GM12878 (cell line): Measurements from ENCODE around the gene JKAMP. TPM values are rescaled to one million over a fixed set of nuclear protein-coding genes. Genes with fewer than 3 reads are reported as not detected.
A peak's percentile ranks its signal among the peaks of the same experiment; 100 is the strongest.

Experiments used
- BHLHE40 ChIP-seq, 2 experiments: fragments of 450-650 bp in 1 of 2; IDR thresholded peaks; 2 replicates each; pipeline ENCODE4 v1.6.1; 2011 to 2017; ENCODE audit warnings: low read depth in 2 of 2, borderline replicate concordance in 1 of 2, improper control_type of control experiment in 1 of 2, low read length in 1 of 2, mild to moderate bottlenecking in 1 of 2
- CREM ChIP-seq: IDR thresholded peaks from 2 replicates; pipeline ENCODE4 v1.6.1; 2014; ENCODE audit warnings: antibody characterized with exemption, low read depth
- DPF2 ChIP-seq: fragments of 450-650 bp; IDR thresholded peaks from 2 replicates; pipeline ENCODE4 v1.6.1; 2017; ENCODE audit warnings: mild to moderate bottlenecking
- EZH2 ChIP-seq: IDR thresholded peaks from 2 replicates; pipeline ENCODE4 v1.6.1; 2012; ENCODE audit warnings: low read depth, mild to moderate bottlenecking, control low read depth, inconsistent platforms, low read length, borderline replicate concordance; ENCODE audit not compliant: control insufficient read depth
- FOS ChIP-seq: IDR thresholded peaks from 3 replicates; pipeline ENCODE4 v1.6.1; 2011; ENCODE audit warnings: borderline replicate concordance; ENCODE audit not compliant: insufficient read length; ENCODE audit errors: extremely low read depth
- HCFC1 ChIP-seq: fragments of 150-350 bp; IDR thresholded peaks from 2 replicates; pipeline ENCODE4 v1.6.1; 2014; ENCODE audit warnings: low read length
- IKZF2 ChIP-seq, 2 experiments: fragments of 450-650 bp; IDR thresholded peaks; 2 replicates each; pipeline ENCODE4 v1.6.1; 2017; ENCODE audit warnings: mild to moderate bottlenecking in 2 of 2, moderate library complexity in 2 of 2
- NFIC ChIP-seq: IDR thresholded peaks from 2 replicates; pipeline ENCODE4 v1.6.1; 2012; ENCODE audit warnings: low read depth, mild to moderate bottlenecking, inconsistent platforms, low read length, moderate library complexity
- NR2C1 ChIP-seq: fragments of 450-650 bp; IDR thresholded peaks from 2 replicates; pipeline ENCODE4 v1.6.1; 2017; ENCODE audit warnings: antibody characterized with exemption, mild to moderate bottlenecking, moderate library complexity
- NR2C2 ChIP-seq: IDR thresholded peaks from 2 replicates; pipeline ENCODE4 v1.6.1; 2011; ENCODE audit warnings: borderline replicate concordance, low read depth; ENCODE audit not compliant: control insufficient read depth, insufficient read length
- POLR2A ChIP-seq: IDR thresholded peaks from 2 replicates; pipeline ENCODE4 v1.6.1; 2011; ENCODE audit warnings: low read depth, mild to moderate bottlenecking, low read length
- POLR2AphosphoS2 ChIP-seq: IDR thresholded peaks from 2 replicates; pipeline ENCODE4 v1.6.1; 2011; ENCODE audit warnings: low read depth, mild to moderate bottlenecking, low read length, improper control_type of control experiment, moderate library complexity
- RBBP5 ChIP-seq: fragments of 200-600 bp; sonication (generic); conservative IDR thresholded peaks from 2 replicates; pipeline ENCODE4 v1.6.1; 2016
- RFX5 ChIP-seq: IDR thresholded peaks from 2 replicates; pipeline ENCODE4 v1.6.1; 2011; ENCODE audit warnings: low read depth, low read length, improper control_type of control experiment
- SIN3A ChIP-seq: IDR thresholded peaks from 2 replicates; pipeline ENCODE4 v1.6.1; 2012; ENCODE audit warnings: low read depth, low read length, improper control_type of control experiment
- SUPT20H ChIP-seq: IDR thresholded peaks from 2 replicates; pipeline ENCODE4 v1.6.1; 2011; ENCODE audit warnings: low read depth, mild to moderate bottlenecking, low read length, moderate library complexity, borderline replicate concordance; ENCODE audit not compliant: control insufficient read depth
- TCF7 ChIP-seq: IDR thresholded peaks from 2 replicates; pipeline ENCODE4 v1.6.1; 2014; ENCODE audit warnings: antibody characterized with exemption, borderline replicate concordance
- ZBTB4 ChIP-seq: fragments of 450-650 bp; formaldehyde crosslinking; IDR thresholded peaks from 2 replicates; pipeline ENCODE4 v1.4.0; 2022; ENCODE audit warnings: mild to moderate bottlenecking, moderate library complexity
- ZNF384 ChIP-seq: IDR thresholded peaks from 2 replicates; pipeline ENCODE4 v1.6.1; 2012; ENCODE audit warnings: low read depth, mild to moderate bottlenecking, low read length, improper control_type of control experiment, borderline replicate concordance
- polyA plus RNA-seq, 11 experiments: library from polyadenylated mRNA; depleted of rRNA in 4 of 11; unstranded in 6 of 11; stranded (reverse) in 5 of 11; fragments of >200 nt; fragmentation: Nextera tagmentation in 4 of 11; fragmentation: Illumina TruSeq in 1 of 11; extraction: Ambion mirVana in 4 of 11; extraction: Trizol in 1 of 11; gene quantifications; 1 replicate in 1 of 11; 2 replicates in 10 of 11; pipeline versions ENCODE4 v1.2.1 to v1.2.3, GENCODE V29; 2011 to 2016; ENCODE audit warnings: inconsistent platforms in 2 of 11, missing spikeins in 2 of 11, low read depth in 1 of 11
- total RNA-seq, 4 experiments: library from RNA; depleted of rRNA in 3 of 4; stranded (reverse); fragments of >200 nt in 3 of 4; fragmentation: Illumina TruSeq in 1 of 4; extraction: Trizol in 1 of 4; gene quantifications; 2 replicates each; pipeline versions ENCODE4 v1.2.1 to v1.2.3, GENCODE V29; 2013 to 2021
- TF ChIP-seq, protein P1 (sequence below): fragments of 450-650 bp; IDR thresholded peaks from 2 replicates; pipeline ENCODE4 v1.6.1; 2017; ENCODE audit warnings: borderline replicate concordance
- TF ChIP-seq, protein P2 (sequence below): IDR thresholded peaks from 2 replicates; pipeline ENCODE4 v1.6.1; 2011; ENCODE audit warnings: low read depth, low read length, improper control_type of control experiment, borderline replicate concordance
- TF ChIP-seq, protein P3 (sequence below): fragments of 450-650 bp; IDR thresholded peaks from 2 replicates; pipeline ENCODE4 v1.6.1; 2014; ENCODE audit warnings: mild to moderate bottlenecking

Gene JKAMP
- total and polyA plus RNA-seq, 10 of the 15 experiments (the other 5 are each of a cell fraction or from before 2014, with no cell fraction given): 18.2 to 129 (median 46.6) TPM

DNA sequence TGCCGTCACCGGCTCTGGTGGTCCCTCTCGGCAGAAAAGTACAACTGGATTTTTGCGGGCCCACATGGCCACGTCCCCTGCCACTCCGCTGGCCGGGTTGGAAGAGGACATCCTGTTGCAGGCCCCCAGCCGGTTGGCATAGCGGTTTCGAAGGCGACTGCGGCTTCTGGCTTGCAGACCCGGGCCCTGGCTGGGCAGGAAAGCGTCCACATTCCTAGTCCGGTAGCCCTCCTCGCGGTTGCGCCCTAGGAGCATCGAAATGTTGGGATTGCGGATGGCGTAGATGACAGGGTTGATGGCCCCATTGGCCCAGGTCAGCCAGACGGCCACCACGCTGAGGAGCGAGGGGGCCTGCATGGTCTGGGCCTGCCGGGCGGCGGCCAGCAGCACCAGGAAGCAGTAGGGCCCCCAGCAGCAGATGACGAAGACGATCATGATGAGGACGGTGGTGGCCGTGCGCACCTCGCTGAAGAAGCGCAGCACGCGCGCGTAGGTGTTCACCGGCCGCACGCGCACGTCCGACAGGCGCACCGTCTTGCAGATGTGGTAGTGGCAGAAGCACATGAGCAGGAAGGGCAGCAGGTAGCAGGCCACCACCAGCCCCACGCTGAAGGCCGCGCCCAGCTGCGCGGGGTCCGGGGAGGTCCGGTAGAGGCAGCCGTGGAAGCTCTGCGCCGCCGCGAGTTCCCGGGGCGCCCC is 20.4 kb upstream of the JKAMP start (continued):
- TF ChIP-seq ZBTB4 (CRISPR knock-in tag) (no peak), POLR2A (peak; percentile 47; the same call in 1 of the 2 replicates), POLR2AphosphoS2 (no peak), NR2C2 (no peak), EZH2 (no peak), ZNF384 (no peak), SUPT20H (no peak), SIN3A (no peak), HCFC1 (no peak), DPF2 (no peak), NFIC (no peak), IKZF2 (IDR thresholded peaks at IDR 0.05) (no peak), CREM (peak; percentile 33; the same call in 1 of the 2 replicates), BHLHE40 (IDR thresholded peaks at IDR 0.05; ENCODE audit: borderline replicate concordance in 1 of 2, low read depth in 2 of 2, low read length in 1 of 2) (peak in 1 of 2 experiments; percentile 76; a peak in 2 of 4 replicates), FOS (no peak), RBBP5 (no peak), NR2C1 (no peak), TCF7 (no peak), RFX5 (peak; percentile 82)
- TF ChIP-seq, protein P1, sequence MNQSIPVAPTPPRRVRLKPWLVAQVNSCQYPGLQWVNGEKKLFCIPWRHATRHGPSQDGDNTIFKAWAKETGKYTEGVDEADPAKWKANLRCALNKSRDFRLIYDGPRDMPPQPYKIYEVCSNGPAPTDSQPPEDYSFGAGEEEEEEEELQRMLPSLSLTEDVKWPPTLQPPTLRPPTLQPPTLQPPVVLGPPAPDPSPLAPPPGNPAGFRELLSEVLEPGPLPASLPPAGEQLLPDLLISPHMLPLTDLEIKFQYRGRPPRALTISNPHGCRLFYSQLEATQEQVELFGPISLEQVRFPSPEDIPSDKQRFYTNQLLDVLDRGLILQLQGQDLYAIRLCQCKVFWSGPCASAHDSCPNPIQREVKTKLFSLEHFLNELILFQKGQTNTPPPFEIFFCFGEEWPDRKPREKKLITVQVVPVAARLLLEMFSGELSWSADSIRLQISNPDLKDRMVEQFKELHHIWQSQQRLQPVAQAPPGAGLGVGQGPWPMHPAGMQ: no peak
- TF ChIP-seq, protein P2, sequence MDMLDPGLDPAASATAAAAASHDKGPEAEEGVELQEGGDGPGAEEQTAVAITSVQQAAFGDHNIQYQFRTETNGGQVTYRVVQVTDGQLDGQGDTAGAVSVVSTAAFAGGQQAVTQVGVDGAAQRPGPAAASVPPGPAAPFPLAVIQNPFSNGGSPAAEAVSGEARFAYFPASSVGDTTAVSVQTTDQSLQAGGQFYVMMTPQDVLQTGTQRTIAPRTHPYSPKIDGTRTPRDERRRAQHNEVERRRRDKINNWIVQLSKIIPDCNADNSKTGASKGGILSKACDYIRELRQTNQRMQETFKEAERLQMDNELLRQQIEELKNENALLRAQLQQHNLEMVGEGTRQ: no peak
- TF ChIP-seq, protein P3, sequence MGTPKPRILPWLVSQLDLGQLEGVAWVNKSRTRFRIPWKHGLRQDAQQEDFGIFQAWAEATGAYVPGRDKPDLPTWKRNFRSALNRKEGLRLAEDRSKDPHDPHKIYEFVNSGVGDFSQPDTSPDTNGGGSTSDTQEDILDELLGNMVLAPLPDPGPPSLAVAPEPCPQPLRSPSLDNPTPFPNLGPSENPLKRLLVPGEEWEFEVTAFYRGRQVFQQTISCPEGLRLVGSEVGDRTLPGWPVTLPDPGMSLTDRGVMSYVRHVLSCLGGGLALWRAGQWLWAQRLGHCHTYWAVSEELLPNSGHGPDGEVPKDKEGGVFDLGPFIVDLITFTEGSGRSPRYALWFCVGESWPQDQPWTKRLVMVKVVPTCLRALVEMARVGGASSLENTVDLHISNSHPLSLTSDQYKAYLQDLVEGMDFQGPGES: no peak
